Gastroesophageal sphincter (tissue), 3 donors: Measurements from ENCODE around the gene CEL.

Experiments used
- CTCF ChIP-seq, 4 experiments: fragments of 200-600 bp in 2 of 4; fragments of 450-650 bp in 2 of 4; sonication (generic) in 1 of 4; IDR thresholded peaks; one replicate each; pipeline ENCODE4 v1.5.1; 2017 to 2019; ENCODE audit warnings: antibody characterized with exemption in 4 of 4, mild to moderate bottlenecking in 2 of 4, moderate library complexity in 2 of 4
- EP300 ChIP-seq: sonication (generic); formaldehyde crosslinking; IDR thresholded peaks from one replicate; pipeline ENCODE4 v1.6.1; 2017; ENCODE audit warnings: antibody characterized with exemption, mild to moderate bottlenecking

GRCh38 chr9:133119846-133120500 is 58.2 kb downstream of the CEL start:
- no peak for TF ChIP-seq EP300
- no peak for TF ChIP-seq CTCF (IDR thresholded peaks at IDR 0.05)
